IMR-90 (cell line): ENCODE measurements around the gene TEDDM1. TPM values are rescaled to one million over a fixed set of nuclear protein-coding genes. Genes with fewer than 3 reads are reported as not detected.

Source experiments
- ATAC-seq: fragments of 200-7000 bp; cut with Tn5 transposase; 2 replicates; pipeline ENCODE4 v1.9.1; 2020; ENCODE audit warnings: low read depth, mild to moderate bottlenecking, moderate library complexity
- BruUV-seq: library from RNA; stranded (reverse); fragments of 400-500 nt; replicated peaks from 2 replicates; lab custom pipeline; 2021; lab: Mats Ljungman, UMichigan
- CTCF ChIA-PET: fragments of 300-600 bp; formaldehyde crosslinking; extraction: SDS; loops from one replicate; lab custom pipeline; 2021; ENCODE audit warnings: antibody characterized with exemption; lab: Yijun Ruan, JAX
- POLR2A ChIA-PET: fragments of 300-600 bp; sonication (Branson Sonifier 250); formaldehyde crosslinking; loops from one replicate; lab custom pipeline; 2022; ENCODE audit warnings: antibody characterized with exemption; ENCODE audit not compliant: unreplicated experiment; lab: Charles Lee
- DNase-seq: peaks from one replicate; pipeline ENCODE4 v3.0.0; 2013
- H2AFZ ChIP-seq: replicated peaks from 2 replicates; pipeline ENCODE3; 2013; ENCODE audit warnings: low read length, mild to moderate bottlenecking; ENCODE audit not compliant: poor library complexity
- H2AK5ac ChIP-seq: 2 replicates; pipeline ENCODE4 v1.6.1; 2013; ENCODE audit warnings: low read depth, low read length, inconsistent platforms
- H2AK9ac ChIP-seq: replicated peaks from 2 replicates; pipeline ENCODE3; 2013; ENCODE audit warnings: mild to moderate bottlenecking, low read depth, low read length, moderate library complexity; ENCODE audit not compliant: poor library complexity
- H2BK120ac ChIP-seq: 2 replicates; pipeline ENCODE4 v1.6.1; 2013; ENCODE audit warnings: low read depth, low read length, inconsistent platforms
- H2BK15ac ChIP-seq: 3 replicates; pipeline ENCODE4 v1.6.1; 2013; ENCODE audit warnings: low read depth, low read length, inconsistent platforms
- H2BK20ac ChIP-seq: 2 replicates; pipeline ENCODE4 v1.6.1; 2013; ENCODE audit warnings: low read depth, mild to moderate bottlenecking, inconsistent platforms, low read length, moderate library complexity
- H2BK5ac ChIP-seq: 2 replicates; pipeline ENCODE4 v1.6.1; 2013; ENCODE audit warnings: mild to moderate bottlenecking, low read depth, low read length, inconsistent platforms; ENCODE audit not compliant: poor library complexity, severe bottlenecking
- H3K14ac ChIP-seq: replicated peaks from 2 replicates; pipeline ENCODE4 v1.6.1; 2013; ENCODE audit warnings: low read depth, low read length, inconsistent platforms
- H3K18ac ChIP-seq: 2 replicates; pipeline ENCODE4 v1.6.1; 2013; ENCODE audit warnings: low read depth, low read length, control low read depth
- H3K23ac ChIP-seq: 2 replicates; pipeline ENCODE4 v1.6.1; 2013; ENCODE audit warnings: low read depth, low read length, inconsistent platforms
- H3K27ac ChIP-seq: 2 replicates; pipeline ENCODE4 v1.5.1; 2013; ENCODE audit warnings: mild to moderate bottlenecking, control low read depth, low read length; ENCODE audit not compliant: insufficient read depth
- H3K27me3 ChIP-seq: 2 replicates; pipeline ENCODE4 v1.6.1; 2013; ENCODE audit warnings: low read length; ENCODE audit not compliant: control insufficient read depth, insufficient read depth
- H3K36me3 ChIP-seq: 2 replicates; pipeline ENCODE4 v1.6.1; 2013; ENCODE audit warnings: low read length, mixed read lengths; ENCODE audit not compliant: control insufficient read depth, insufficient read depth
- H3K4ac ChIP-seq: 2 replicates; pipeline ENCODE4 v1.6.1; 2013; ENCODE audit warnings: low read depth, low read length, inconsistent platforms
- H3K4me1 ChIP-seq: 2 replicates; pipeline ENCODE4 v1.6.1; 2013; ENCODE audit warnings: low read length, mixed read lengths; ENCODE audit not compliant: control insufficient read depth, insufficient read depth
- H3K4me2 ChIP-seq: 2 replicates; pipeline ENCODE4 v1.6.1; 2013; ENCODE audit warnings: low read depth, mild to moderate bottlenecking, control low read depth, low read length, moderate library complexity
- H3K4me3 ChIP-seq: 2 replicates; pipeline ENCODE4 v1.5.1; 2013; ENCODE audit warnings: low read depth, mild to moderate bottlenecking, control low read depth, low read length, moderate library complexity; ENCODE audit not compliant: insufficient read depth
- H3K56ac ChIP-seq: 2 replicates; pipeline ENCODE4 v1.6.1; 2013; ENCODE audit warnings: low read length, inconsistent platforms; ENCODE audit not compliant: insufficient read depth; ENCODE audit errors: extremely low read depth
- H3K79me1 ChIP-seq, 2 experiments: 2 replicates each; pipeline ENCODE4 v1.6.1; 2013; ENCODE audit warnings: low read length in 2 of 2, inconsistent platforms in 1 of 2, low read depth in 1 of 2
- H3K9ac ChIP-seq: 2 replicates; pipeline ENCODE4 v1.6.1; 2013; ENCODE audit warnings: low read depth, low read length, control low read depth
- H3K9me1 ChIP-seq: 2 replicates; pipeline ENCODE4 v1.6.1; 2013; ENCODE audit warnings: low read length, inconsistent platforms; ENCODE audit not compliant: insufficient read depth
- H3K9me3 ChIP-seq: 2 replicates; pipeline ENCODE4 v1.6.1; 2013; ENCODE audit warnings: low read length; ENCODE audit not compliant: control insufficient read depth, insufficient read depth
- H4K20me1 ChIP-seq: 2 replicates; pipeline ENCODE4 v1.6.1; 2013; ENCODE audit warnings: low read length, inconsistent platforms; ENCODE audit not compliant: insufficient read depth
- H4K5ac ChIP-seq: 2 replicates; pipeline ENCODE4 v1.6.1; 2013; ENCODE audit warnings: mild to moderate bottlenecking, low read depth, low read length, control low read depth
- H4K8ac ChIP-seq, 2 experiments: 2 replicates each; pipeline ENCODE4 v1.6.1; 2013; ENCODE audit warnings: low read depth in 2 of 2, low read length in 2 of 2, control low read depth in 1 of 2, inconsistent platforms in 1 of 2
- H4K91ac ChIP-seq: 2 replicates; pipeline ENCODE4 v1.6.1; 2013; ENCODE audit warnings: low read depth, low read length, inconsistent platforms; ENCODE audit not compliant: insufficient read depth
- CEBPB ChIP-seq: IDR thresholded peaks from 2 replicates; pipeline ENCODE4 v1.6.1; 2012; ENCODE audit warnings: low read depth, low read length, improper control_type of control experiment
- FOS ChIP-seq: fragments of 150-350 bp; IDR thresholded peaks from 2 replicates; pipeline ENCODE4 v1.6.1; 2016; ENCODE audit warnings: low read depth, low read length
- MAFK ChIP-seq: IDR thresholded peaks from 2 replicates; pipeline ENCODE4 v1.6.1; 2012; ENCODE audit warnings: low read depth, low read length, improper control_type of control experiment
- MAZ ChIP-seq: IDR thresholded peaks from 2 replicates; pipeline ENCODE4 v1.6.1; 2012; ENCODE audit warnings: low read depth, mild to moderate bottlenecking, low read length, improper control_type of control experiment, moderate library complexity, borderline replicate concordance
- MXI1 ChIP-seq: IDR thresholded peaks from 2 replicates; pipeline ENCODE4 v1.6.1; 2012; ENCODE audit warnings: low read depth, mild to moderate bottlenecking, low read length, moderate library complexity, borderline replicate concordance
- RAD21 ChIP-seq: IDR thresholded peaks from 2 replicates; pipeline ENCODE4 v1.6.1; 2012; ENCODE audit warnings: low read length, improper control_type of control experiment
- RFX5 ChIP-seq: IDR thresholded peaks from 2 replicates; pipeline ENCODE4 v1.8.0; 2012; ENCODE audit warnings: low read depth, mild to moderate bottlenecking, low read length, moderate library complexity
- USF2 ChIP-seq: fragments of 150-350 bp; IDR thresholded peaks from 2 replicates; pipeline ENCODE4 v1.6.1; 2017; ENCODE audit warnings: mild to moderate bottlenecking, antibody characterized with exemption, low read length, low read depth
- WGBS, 2 experiments: methylation state at CpG; one replicate each; pipeline versions ENCODE4 v1.1.5 to v1.1.7; 2013; ENCODE audit warnings: missing lambda C conversion rate in 2 of 2; ENCODE audit not compliant: insufficient read length in 1 of 2; ENCODE audit errors: extremely low coverage in 2 of 2; 5-methylcytosine and 5-hydroxymethylcytosine counted together
- dilution Hi-C: fragments of 300-500 bp; cut with HindIII; formaldehyde crosslinking; loops from one replicate; pipeline ENCODE4 v1.14.3; 2018; ENCODE audit warnings: low sequenced_read_pairs; ENCODE audit not compliant: unreplicated experiment
- in situ Hi-C: fragments of 300-500 bp; cut with MboI; formaldehyde crosslinking; loops from 3 replicates; pipeline ENCODE4 v1.14.3; 2019; ENCODE audit warnings: low sequenced_read_pairs, inconsistent platforms, mixed read lengths
- intact Hi-C: fragments of 100-400 bp; cut with micrococcal nuclease; formaldehyde crosslinking; loops from 2 replicates; pipeline ENCODE4 v1.10.0; 2022
- polyA plus RNA-seq, 3 experiments: library from polyadenylated mRNA; depleted of rRNA; stranded (reverse); fragments of >200 nt; gene quantifications; 2 replicates each; pipeline ENCODE4 v1.2.3, GENCODE V29; 2012; ENCODE audit warnings: low replicate concordance in 1 of 3
- total RNA-seq: library from RNA; depleted of rRNA; stranded (reverse); fragments of >200 nt; gene quantifications from 2 replicates; pipeline ENCODE4 v1.2.3, GENCODE V29; 2012

TEDDM1 gene
- total and polyA plus RNA-seq, 2 of the 4 experiments (the other 2 are of a cell fraction), result not detected

- Histone ChIP-seq H3K4me1 (no peaks in the 10 kb centered on the region), H3K9ac (no peak overlapping the region), H4K5ac (no peak overlapping the region), H3K27ac (no peak overlapping the region), H4K8ac (no peak overlapping the region), H3K36me3 (no peaks in the 10 kb centered on the region), H3K9me3 (no peaks in the 10 kb centered on the region), H2BK20ac (no peak overlapping the region), H3K4me3 (no peak overlapping the region), H2BK5ac (no peak overlapping the region), H3K27me3 (peaks cover 2% of the 10 kb centered on the region), H3K9me1 (no peaks in the 10 kb centered on the region), H3K4ac (no peak overlapping the region), H3K18ac (no peak overlapping the region), H4K20me1 (no peaks in the 10 kb centered on the region), H3K79me1 (no peaks in the 10 kb centered on the region), H3K23ac (no peak overlapping the region), H3K56ac (no peak overlapping the region), H2AK9ac (no peak overlapping the region), H2BK120ac (no peak overlapping the region), H2AFZ (no peak overlapping the region), H3K4me2 (no peak overlapping the region), H2AK5ac (no peak overlapping the region), H4K91ac (no peak overlapping the region), H3K14ac (no peak overlapping the region), H2BK15ac (no peak overlapping the region)
- in situ Hi-C loops, result no loop called here
- TF ChIP-seq RAD21, result no peak
- TF ChIP-seq RFX5, result no peak
- no peak for TF ChIP-seq MXI1
- no peak for TF ChIP-seq USF2
- TF ChIP-seq CEBPB, result 0 out of 2 replicates have a peak, but pooled peaks have one; percentile 1
- TF ChIP-seq MAZ, result no peak
- no peak for TF ChIP-seq FOS
- no peak for TF ChIP-seq MAFK
- BruUV-seq, result no TSS peak
- CTCF ChIA-PET, result no interaction called here
- POLR2A ChIA-PET, result no interaction called here
- ATAC-seq (no peak), DNase-seq (no peak)
- intact Hi-C loops, result no loop called here
- WGBS, 2 experiments, result 26% methylated on average over 2 of the region's 2 CpGs; no CpG with 5 or more reads in 1 of the 2 experiments
- dilution Hi-C loops, result no loop called here
Observed at GRCh38 chr1:182366596-182366995, 33.9 kb downstream of the TEDDM1 start.
